ENCODE data around the gene HELQ. TPM values are rescaled to one million over a fixed set of nuclear protein-coding genes. Genes with fewer than 3 reads are reported as not detected.

HELQ gene
- total and polyA plus RNA-seq, 9 of the 15 experiments (the other 6 are each of a cell fraction or from before 2014, with no cell fraction given) = 3.5 to 15.2 (median 11.9) TPM

GRCh38 chr4:83364312-83364711, 91.3 kb downstream of the HELQ start (continued):
- no peak for TF ChIP-seq HBP1 (CRISPR knock-in tag; IDR thresholded peaks at IDR 0.05)
- no peak for TF ChIP-seq MTF1 (CRISPR knock-in tag; IDR thresholded peaks at IDR 0.05; ENCODE audit: borderline replicate concordance)
- TF ChIP-seq PHF20 (IDR thresholded peaks at IDR 0.05; ENCODE audit: partially characterized antibody) = no peak
- no peak for TF ChIP-seq PREB (CRISPR knock-in tag; IDR thresholded peaks at IDR 0.05)
- peak; percentile 43; the same call in 1 of the 2 replicates for TF ChIP-seq MEF2D (tag; conservative IDR thresholded peaks at IDR 0.05; ENCODE audit: low read depth)
- TF ChIP-seq RAD51 (IDR thresholded peaks at IDR 0.05; ENCODE audit: borderline replicate concordance, low read depth) = no peak
- TF ChIP-seq HLTF (IDR thresholded peaks at IDR 0.05) = no peak
- TF ChIP-seq CREM (IDR thresholded peaks at IDR 0.05; ENCODE audit: low read depth) = no peak
- TF ChIP-seq ATF3 (IDR thresholded peaks at IDR 0.05) = no peak; the same call in 1 of the 2 replicates
- TF ChIP-seq ATF3 (CRISPR knock-in tag; conservative IDR thresholded peaks at IDR 0.05) = no peak
- TF ChIP-seq ZNF124 (CRISPR knock-in tag; IDR thresholded peaks at IDR 0.05) = no peak
- TF ChIP-seq DLX4 (CRISPR knock-in tag; IDR thresholded peaks at IDR 0.05) = no peak
- TF ChIP-seq ZBTB17 (CRISPR knock-in tag; IDR thresholded peaks at IDR 0.05) = no peak
- TF ChIP-seq MAX (CRISPR knock-in tag; IDR thresholded peaks at IDR 0.05) = no peak
- 0 out of 2 replicates have a peak, but pooled peaks have one; percentile 20 for TF ChIP-seq CXXC5 (CRISPR knock-in tag; IDR thresholded peaks at IDR 0.05)
- TF ChIP-seq NFIC (IDR thresholded peaks at IDR 0.05) = no peak
- TF ChIP-seq STAT5B (CRISPR knock-in tag; IDR thresholded peaks at IDR 0.05) = no peak
- TF ChIP-seq ZNF639 (CRISPR knock-in tag; conservative IDR thresholded peaks at IDR 0.05 in 1 of 2, IDR thresholded peaks at IDR 0.05 in 1 of 2) = peak in 1 of 2 experiments; percentile 49; a peak in 1 of 4 replicates
- TF ChIP-seq PATZ1 (CRISPR knock-in tag; IDR thresholded peaks at IDR 0.05; ENCODE audit: borderline replicate concordance) = no peak

All from K562 (cell line).